ENCODE measurements around the gene SERPINA5.
A peak's percentile ranks its signal among the peaks of the same experiment; 100 is the strongest.
"Not testable (repeated sequence)": the region's sequence is repeated elsewhere in the genome, so short reads cannot be mapped to it uniquely, and the experiment has no call there.

The SERPINA5 gene

GRCh38 chr14:94598816-94599655 lies 17.8 kb downstream of the SERPINA5 start:
- no peak for TF ChIP-seq CTCF (IDR thresholded peaks at IDR 0.05; ENCODE audit: control insufficient read depth, extremely low read depth, insufficient read depth)
- no peak overlapping the region for H3K4me3 ChIP-seq (ENCODE audit: low read depth, low read length)
- DNase-seq (ENCODE audit: low read depth): peak; percentile 66

GRCh38 chr14:94599656-94600004 lies 18.4 kb downstream of the SERPINA5 start:
- DNase-seq (ENCODE audit: low read depth): no peak
- no peak for TF ChIP-seq CTCF (IDR thresholded peaks at IDR 0.05; ENCODE audit: control insufficient read depth, extremely low read depth, insufficient read depth)

DNA sequence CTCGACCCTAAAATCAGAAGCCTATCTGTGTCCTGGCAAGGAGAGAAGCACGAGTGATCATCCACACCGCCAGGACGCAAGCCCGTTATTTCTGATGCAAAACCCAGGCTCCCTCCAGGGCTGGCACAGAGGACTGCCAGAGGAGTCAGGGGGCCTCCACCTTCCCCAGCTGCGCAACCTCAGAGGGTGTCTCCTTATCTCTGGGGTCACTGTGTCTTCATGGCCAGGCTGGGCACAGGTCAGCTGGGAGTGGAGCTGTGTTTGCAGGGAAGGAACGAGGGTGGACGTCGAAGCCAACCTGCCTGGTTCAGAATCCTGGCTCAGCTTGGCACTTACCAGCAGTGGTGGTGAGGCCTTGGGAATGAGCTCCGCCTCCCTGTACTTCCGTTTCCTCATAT lies 18.9 kb downstream of the SERPINA5 start:
- H3K4me3 ChIP-seq (ENCODE audit: low read depth, low read length): no peak overlapping the region

More at GRCh38 chr14:94599656-94600004, 18.4 kb downstream of the SERPINA5 start:
- H3K4me3 ChIP-seq (ENCODE audit: low read depth, low read length): no peak overlapping the region

DNA sequence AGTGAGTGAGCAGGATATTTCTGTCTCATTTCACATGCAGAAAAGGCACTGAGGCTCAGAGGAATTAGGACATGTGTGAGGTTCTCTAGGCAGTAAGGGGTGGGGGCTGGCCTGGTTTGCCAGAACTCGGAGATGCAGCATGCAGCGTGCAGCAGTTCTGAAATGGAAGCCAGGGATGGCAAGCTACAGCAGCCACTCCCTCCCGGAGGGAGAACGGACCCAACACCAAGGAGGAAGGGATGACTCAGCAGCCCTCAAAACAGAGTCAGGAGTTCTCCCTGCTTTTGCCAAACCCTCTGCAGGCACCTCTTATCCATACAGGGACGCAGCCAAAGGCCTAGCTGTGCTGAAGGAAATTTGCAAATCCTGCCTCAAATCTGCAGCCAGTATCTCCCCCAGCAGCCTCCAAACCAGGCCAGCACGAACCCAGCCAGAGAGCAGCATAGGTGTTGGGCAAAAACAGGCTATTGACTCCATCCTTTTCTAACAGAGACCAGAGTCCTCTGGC lies 20.7 kb downstream of the SERPINA5 start:
- no peak for TF ChIP-seq CTCF (IDR thresholded peaks at IDR 0.05; ENCODE audit: control insufficient read depth, extremely low read depth, insufficient read depth)
- no peak overlapping the region for H3K4me3 ChIP-seq (ENCODE audit: low read depth, low read length)
- no peak for DNase-seq (ENCODE audit: low read depth)

More for the DNA sequence above, 18.9 kb downstream of the SERPINA5 start:
- TF ChIP-seq CTCF (IDR thresholded peaks at IDR 0.05; ENCODE audit: control insufficient read depth, extremely low read depth, insufficient read depth): no peak
- DNase-seq (ENCODE audit: low read depth): no peak

DNA sequence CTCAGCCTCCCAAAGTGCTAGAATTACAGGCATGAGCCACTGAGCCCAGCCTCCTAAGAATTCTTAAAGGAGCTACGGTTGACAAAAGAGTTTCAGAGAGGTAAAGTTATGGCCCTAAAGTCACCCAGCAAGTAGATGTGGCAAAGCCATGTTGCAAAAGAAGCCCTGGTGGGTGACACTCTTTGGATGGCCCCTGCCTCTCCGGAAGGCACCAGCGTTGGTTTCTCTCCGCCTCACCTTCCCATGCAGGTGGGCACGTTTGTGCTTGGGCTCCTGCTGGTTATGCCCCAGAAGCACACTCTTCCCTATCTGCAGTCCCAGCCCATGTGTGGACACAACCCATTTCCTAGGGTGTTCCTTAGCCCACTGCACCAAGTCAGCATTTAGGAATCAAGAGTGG lies 21.5 kb downstream of the SERPINA5 start:
- TF ChIP-seq CTCF (IDR thresholded peaks at IDR 0.05; ENCODE audit: control insufficient read depth, extremely low read depth, insufficient read depth): no peak
- H3K4me3 ChIP-seq (ENCODE audit: low read depth, low read length): no peak overlapping the region
- DNase-seq (ENCODE audit: low read depth): no peak

DNA sequence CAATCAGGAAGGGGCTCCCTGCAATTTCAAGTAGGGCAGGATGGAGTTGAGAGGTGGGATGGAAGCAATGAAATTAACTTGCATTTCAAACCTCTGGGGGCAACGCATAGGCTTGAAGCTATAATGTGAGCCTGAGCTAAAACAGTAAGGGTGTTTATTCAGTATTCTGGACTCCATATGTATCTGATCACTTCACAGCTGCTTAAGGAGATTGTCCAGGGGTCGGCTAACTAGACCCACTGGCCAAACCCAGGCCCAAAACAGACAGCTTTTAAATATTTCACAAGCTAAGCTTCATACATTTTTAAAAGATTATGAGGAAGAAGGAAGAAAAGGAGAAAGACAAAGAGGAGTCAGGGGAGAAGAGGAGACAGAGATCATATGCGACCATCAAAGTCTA lies 24.1 kb downstream of the SERPINA5 start:
- no peak for DNase-seq (ENCODE audit: low read depth)
- H3K4me3 ChIP-seq (ENCODE audit: low read depth, low read length): no peak overlapping the region
- TF ChIP-seq CTCF (IDR thresholded peaks at IDR 0.05; ENCODE audit: control insufficient read depth, extremely low read depth, insufficient read depth): no peak

GRCh38 chr14:94608966-94609365 lies 27.7 kb downstream of the SERPINA5 start:
- not testable (repeated sequence) for DNase-seq (ENCODE audit: low read depth); H3K4me3 ChIP-seq (ENCODE audit: low read depth, low read length)
